Liver (tissue), 9 donors: ENCODE data around the gene PCDHGB1. TPM values are rescaled to one million over a fixed set of nuclear protein-coding genes. Genes with fewer than 3 reads are reported as not detected.

ENCODE experiments used
- DNase-seq: peaks from one replicate; pipeline ENCODE4 v3.0.0-alpha.2; 2017; ENCODE audit warnings: low spot score
- H3K27ac ChIP-seq, 2 donors: one replicate each; pipeline ENCODE4 v1.7.0; 2013; ENCODE audit warnings: inconsistent platforms in 2 of 2, low read length in 2 of 2, control low read depth in 1 of 2, low read depth in 1 of 2, mild to moderate bottlenecking in 1 of 2
- H3K27me3 ChIP-seq, 4 donors: one replicate each; pipeline versions ENCODE4 v1.6.1 to v1.7.0; 2013; ENCODE audit warnings: low read length in 3 of 4, inconsistent platforms in 1 of 4, mild to moderate bottlenecking in 1 of 4, moderate library complexity in 1 of 4; ENCODE audit not compliant: control insufficient read depth in 4 of 4, insufficient read depth in 4 of 4
- H3K36me3 ChIP-seq, 4 donors: one replicate each; pipeline versions ENCODE4 v1.6.1 to v1.7.0; 2013; ENCODE audit warnings: low read length in 3 of 4, mild to moderate bottlenecking in 3 of 4, low read depth in 1 of 4, moderate library complexity in 1 of 4; ENCODE audit not compliant: control insufficient read depth in 4 of 4, insufficient read depth in 3 of 4
- H3K4me1 ChIP-seq, 4 donors: one replicate each; pipeline versions ENCODE4 v1.6.1 to v1.7.0; 2013; ENCODE audit warnings: low read length in 3 of 4, mild to moderate bottlenecking in 3 of 4, moderate library complexity in 1 of 4; ENCODE audit not compliant: control insufficient read depth in 4 of 4, insufficient read depth in 4 of 4
- H3K4me3 ChIP-seq, 3 donors: one replicate each; pipeline versions ENCODE4 v1.6.1 to v1.7.0; 2013; ENCODE audit warnings: low read length in 3 of 3, control low read depth in 1 of 3, low read depth in 1 of 3, mild to moderate bottlenecking in 1 of 3
- H3K9ac ChIP-seq, 2 donors: one replicate each; pipeline ENCODE4 v1.7.0; 2013; ENCODE audit warnings: low read length in 2 of 2, mild to moderate bottlenecking in 2 of 2, moderate library complexity in 2 of 2, control low read depth in 1 of 2, low read depth in 1 of 2
- H3K9me3 ChIP-seq, 4 donors: one replicate each; pipeline versions ENCODE4 v1.6.1 to v1.7.0; 2013; ENCODE audit warnings: low read length in 3 of 4; ENCODE audit not compliant: control insufficient read depth in 4 of 4
- CTCF ChIP-seq: fragments of 150-350 bp; IDR thresholded peaks from 2 replicates; pipeline ENCODE4 v1.5.1; 2017; ENCODE audit warnings: improper control_type of control experiment, low read depth, low read length; ENCODE audit not compliant: missing input control
- EGR1 ChIP-seq, 2 donors: IDR thresholded peaks; 2 replicates each; pipeline ENCODE4 v1.6.1; 2016 to 2018; ENCODE audit warnings: antibody characterized with exemption in 2 of 2, low read depth in 2 of 2
- FOXA1 ChIP-seq: IDR thresholded peaks from 2 replicates; pipeline ENCODE4 v1.6.1; 2016; ENCODE audit warnings: antibody characterized with exemption
- FOXA2 ChIP-seq: IDR thresholded peaks from 2 replicates; pipeline ENCODE4 v1.6.1; 2016; ENCODE audit warnings: antibody characterized with exemption
- GABPA ChIP-seq, 2 donors: IDR thresholded peaks in 1 of 2; conservative IDR thresholded peaks in 1 of 2; 2 replicates each; pipeline ENCODE4 v1.6.1; 2016; ENCODE audit warnings: antibody characterized with exemption in 2 of 2, mild to moderate bottlenecking in 1 of 2, moderate library complexity in 1 of 2
- HNF4A ChIP-seq, 2 donors: conservative IDR thresholded peaks; 2 replicates each; pipeline ENCODE4 v1.6.1; 2016; ENCODE audit warnings: antibody characterized with exemption in 2 of 2, mild to moderate bottlenecking in 2 of 2
- HNF4G ChIP-seq: IDR thresholded peaks from 2 replicates; pipeline ENCODE4 v1.6.1; 2016; ENCODE audit warnings: antibody characterized with exemption
- JUND ChIP-seq, 2 donors: IDR thresholded peaks; 2 replicates each; pipeline ENCODE4 v1.6.1; 2016; ENCODE audit warnings: antibody characterized with exemption in 2 of 2
- MAX ChIP-seq: IDR thresholded peaks from 2 replicates; pipeline ENCODE4 v1.6.1; 2016; ENCODE audit warnings: antibody characterized with exemption
- NR2F2 ChIP-seq: IDR thresholded peaks from 2 replicates; pipeline ENCODE4 v1.6.1; 2016; ENCODE audit warnings: antibody characterized with exemption
- RAD21 ChIP-seq, 2 donors: IDR thresholded peaks; 2 replicates each; pipeline ENCODE4 v1.6.1; 2016; ENCODE audit warnings: antibody characterized with exemption in 2 of 2, mild to moderate bottlenecking in 2 of 2
- RXRA ChIP-seq, 2 donors: IDR thresholded peaks; 2 replicates each; pipeline ENCODE4 v1.6.1; 2017 to 2018; ENCODE audit warnings: antibody characterized with exemption in 2 of 2, mild to moderate bottlenecking in 1 of 2
- SP1 ChIP-seq: IDR thresholded peaks from 2 replicates; pipeline ENCODE4 v1.6.1; 2018; ENCODE audit warnings: antibody characterized with exemption, mild to moderate bottlenecking
- TAF1 ChIP-seq: conservative IDR thresholded peaks from 2 replicates; pipeline ENCODE4 v1.6.1; 2016; ENCODE audit warnings: antibody characterized with exemption, mild to moderate bottlenecking
- ZBTB33 ChIP-seq: IDR thresholded peaks from 2 replicates; pipeline ENCODE4 v1.6.1; 2016; ENCODE audit warnings: antibody characterized with exemption
- WGBS: extraction: QIAGEN DNeasy Blood & Tissue Kit; methylation state at CpG from one replicate; pipeline ENCODE4 v1.1.7; 2013; 5-methylcytosine and 5-hydroxymethylcytosine counted together
- polyA plus RNA-seq, 2 donors: library from polyadenylated mRNA; stranded (reverse) in 1 of 2; unstranded in 1 of 2; fragments of 200-250 nt in 1 of 2; fragments of >200 nt in 1 of 2; fragmentation: Nextera tagmentation in 1 of 2; extraction: Ambion mirVana in 1 of 2; gene quantifications; one replicate each; pipeline versions ENCODE4 v1.2.1 to v1.2.3, GENCODE V29; 2013 to 2015
- total RNA-seq, 2 donors: library from RNA; depleted of rRNA; stranded (reverse); fragments of >200 nt; gene quantifications; one replicate each; pipeline ENCODE4 v1.2.3, GENCODE V29; 2014
- donor health status: healthy.
- donor health status: healthy.
- donor health status: healthy.
- donor health status: healthy.
- donor health status: healthy.

The PCDHGB1 gene
- total and polyA plus RNA-seq, 4 donors, result 0.10 to 0.75 (median 0.13) TPM

DNA sequence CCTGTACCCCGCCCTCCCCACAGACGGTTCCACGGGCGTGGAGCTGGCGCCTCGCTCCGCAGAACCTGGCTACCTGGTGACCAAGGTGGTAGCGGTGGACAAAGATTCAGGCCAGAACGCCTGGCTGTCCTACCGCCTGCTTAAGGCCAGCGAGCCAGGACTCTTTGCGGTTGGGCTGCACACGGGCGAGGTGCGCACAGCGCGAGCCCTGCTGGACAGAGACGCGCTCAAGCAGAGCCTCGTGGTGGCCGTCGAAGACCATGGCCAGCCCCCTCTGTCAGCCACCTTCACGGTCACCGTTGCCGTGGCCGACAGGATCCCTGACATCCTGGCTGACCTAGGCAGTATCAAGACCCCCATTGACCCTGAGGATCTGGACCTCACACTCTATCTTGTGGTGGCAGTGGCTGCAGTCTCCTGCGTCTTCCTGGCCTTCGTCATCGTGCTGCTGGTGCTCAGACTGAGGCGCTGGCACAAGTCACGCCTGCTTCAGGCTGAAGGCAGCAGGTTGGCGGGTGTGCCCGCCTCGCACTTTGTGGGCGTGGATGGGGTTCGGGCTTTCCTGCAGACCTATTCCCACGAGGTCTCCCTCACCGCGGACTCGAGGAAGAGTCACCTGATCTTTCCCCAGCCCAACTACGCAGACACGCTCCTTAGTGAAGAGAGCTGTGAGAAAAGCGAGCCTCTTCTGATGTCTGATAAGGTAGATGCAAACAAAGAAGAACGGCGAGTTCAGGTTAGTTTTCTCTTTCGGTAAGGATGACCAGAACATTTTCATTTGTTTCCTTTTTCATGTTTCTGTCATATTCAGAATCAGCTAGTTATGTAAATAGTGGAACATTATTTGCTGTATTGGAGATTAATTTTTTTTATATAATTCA is 16.4 kb downstream of the PCDHGB1 start:
- WGBS, result 28% methylated on average over 46 of the region's 46 CpGs
- no peak for DNase-seq
- Histone ChIP-seq H3K36me3 (no peaks in the 10 kb centered on the region), H3K27me3 (peaks cover 0 to 5% (median 0%) of the 10 kb centered on the region in 4 donors), H3K4me3 (peak overlapping the region in 2 of 3 donors; percentile 6 to 41), H3K4me1 (no peaks in the 10 kb centered on the region), H3K9ac (no peak overlapping the region), H3K27ac (no peak overlapping the region), H3K9me3 (peaks cover 40 to 75% (median 54%) of the 10 kb centered on the region in 4 donors)
- TF ChIP-seq RAD21 (IDR thresholded peaks at IDR 0.05), result no peak
- TF ChIP-seq SP1, result no peak
- TF ChIP-seq ZBTB33, result no peak
- no peak for TF ChIP-seq FOXA2
- no peak for TF ChIP-seq HNF4G
- TF ChIP-seq MAX, result no peak
- TF ChIP-seq EGR1 (IDR thresholded peaks at IDR 0.05; ENCODE audit: low read depth in 2 of 2), result no peak
- TF ChIP-seq TAF1, result no peak
- no peak for TF ChIP-seq GABPA (IDR thresholded peaks at IDR 0.05 in 1 of 2, conservative IDR thresholded peaks at IDR 0.05 in 1 of 2)
- no peak for TF ChIP-seq RXRA (IDR thresholded peaks at IDR 0.05)
- TF ChIP-seq FOXA1, result no peak
- TF ChIP-seq JUND (IDR thresholded peaks at IDR 0.05), result no peak
- no peak for TF ChIP-seq HNF4A (conservative IDR thresholded peaks at IDR 0.05)
- no peak for TF ChIP-seq CTCF

DNA sequence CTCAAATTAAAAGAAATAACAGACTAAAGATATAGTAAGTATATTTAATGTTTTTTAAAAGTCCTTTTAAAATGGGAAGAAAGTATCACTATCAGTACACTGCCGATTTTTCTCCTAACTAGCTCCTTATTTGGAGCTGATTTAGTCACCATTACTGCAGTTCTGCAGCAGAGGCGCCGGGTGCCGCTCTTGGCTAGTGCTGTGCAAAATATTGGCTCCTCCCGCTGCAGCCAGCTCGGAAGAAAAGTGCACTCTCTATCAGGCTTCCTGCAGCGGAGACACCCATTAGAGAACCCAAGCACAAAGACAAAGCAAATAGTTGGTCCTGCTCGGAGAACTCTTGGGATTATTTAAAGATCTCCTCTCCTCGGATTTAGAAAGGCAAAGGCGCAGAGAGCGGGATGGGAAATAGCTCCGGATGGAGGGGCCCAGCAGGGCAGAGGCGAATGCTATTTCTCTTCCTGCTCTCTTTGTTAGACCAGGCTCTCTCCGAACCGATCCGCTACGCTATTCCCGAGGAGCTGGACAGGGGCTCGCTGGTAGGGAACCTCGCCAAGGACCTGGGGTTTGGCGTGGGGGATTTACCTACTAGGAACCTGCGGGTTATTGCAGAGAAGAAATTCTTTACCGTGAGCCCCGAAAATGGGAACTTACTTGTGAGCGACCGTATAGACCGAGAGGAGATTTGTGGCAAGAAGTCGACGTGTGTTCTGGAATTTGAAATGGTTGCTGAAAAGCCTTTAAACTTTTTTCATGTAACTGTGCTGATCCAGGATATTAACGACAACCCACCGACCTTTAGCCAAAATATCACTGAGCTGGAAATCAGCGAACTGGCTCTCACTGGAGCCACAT is 20.3 kb downstream of the PCDHGB1 start, which contains the start of gene PCDHGB3:
Gene PCDHGB3, plus strand, starts transcription at position 249 of the 855 bp plus-strand sequence. Its CDS starts 153 bp downstream, at position 402.
- 15% methylated on average over 32 of the region's 32 CpGs for WGBS
- Histone ChIP-seq H3K27me3 (peaks cover 0 to 5% (median 1%) of the 10 kb centered on the region in 4 donors), H3K36me3 (no peaks in the 10 kb centered on the region), H3K4me3 (peak within 1 kb of the TSS; percentile 6 to 62 (median 61)), H3K9ac (no peak within 1 kb of the TSS), H3K4me1 (no peaks in the 10 kb centered on the region), H3K27ac (no peak within 1 kb of the TSS), H3K9me3 (peaks cover 44 to 78% (median 57%) of the 10 kb centered on the region in 4 donors)
- TF ChIP-seq NR2F2, result no peak
- no peak for TF ChIP-seq FOXA2
- TF ChIP-seq CTCF, result peak; percentile 16
- no peak for TF ChIP-seq SP1
- TF ChIP-seq RAD21 (IDR thresholded peaks at IDR 0.05), result peak; percentile 50 to 60
- DNase-seq, result no peak
